Endothelial cell of umbilical vein (primary cell): ENCODE measurements around the gene BNIPL. TPM values are rescaled to one million over a fixed set of nuclear protein-coding genes. Genes with fewer than 3 reads are reported as not detected.

Experiments used
- BruUV-seq: library from RNA; stranded (reverse); fragments of 400-500 nt; replicated peaks from 2 replicates; lab custom pipeline; 2021; lab: Mats Ljungman, UMichigan
- CTCF ChIA-PET: fragments of 300-600, 350-600 bp; sonication (Branson Sonifier 250); formaldehyde crosslinking; loops from one replicate; lab custom pipeline; 2021; ENCODE audit warnings: antibody characterized with exemption, inconsistent platforms; lab: Charles Lee
- POLR2A ChIA-PET: fragments of 300-600, 350-600 bp; sonication (Branson Sonifier 250); formaldehyde crosslinking; loops from one replicate; lab custom pipeline; 2021; ENCODE audit warnings: antibody characterized with exemption, inconsistent platforms; lab: Charles Lee
- DNase-seq: peaks from one replicate; pipeline ENCODE4 v3.0.0-alpha.2; 2011; ENCODE audit warnings: low read depth, low spot score
- FAIRE-seq: peaks from 2 replicates; lab custom pipeline; 2011; peaks lifted over from hg19 to GRCh38; lab: Jason Lieb, UNC
- H2AFZ ChIP-seq: 2 replicates; pipeline ENCODE4 v1.6.0; 2012; ENCODE audit warnings: low read depth, low read length, control low read depth, inconsistent platforms
- H3K27ac ChIP-seq: 2 replicates; pipeline ENCODE4 v1.5.1; 2011; ENCODE audit warnings: low read depth, mild to moderate bottlenecking, control low read depth, low read length, moderate library complexity; ENCODE audit not compliant: insufficient read depth
- H3K27me3 ChIP-seq, 2 experiments: 2 replicates each; pipeline versions ENCODE4 v1.6.0 to v1.6.1; 2011; ENCODE audit warnings: low read length in 2 of 2, mixed read lengths in 1 of 2; ENCODE audit not compliant: control insufficient read depth in 2 of 2, insufficient read depth in 2 of 2
- H3K36me3 ChIP-seq, 2 experiments: 2 replicates in 1 of 2; 3 replicates in 1 of 2; pipeline ENCODE4 v1.5.1; 2011; ENCODE audit warnings: low read length in 2 of 2, mild to moderate bottlenecking in 1 of 2, moderate library complexity in 1 of 2; ENCODE audit not compliant: control insufficient read depth in 2 of 2, insufficient read depth in 2 of 2; ENCODE audit errors: extremely low read depth in 1 of 2
- H3K4me1 ChIP-seq: 3 replicates; pipeline ENCODE4 v1.5.1; 2011; ENCODE audit warnings: mild to moderate bottlenecking, low read length; ENCODE audit not compliant: control insufficient read depth, insufficient read depth; ENCODE audit errors: extremely low read depth
- H3K4me2 ChIP-seq: 2 replicates; pipeline ENCODE4 v1.6.1; 2011; ENCODE audit warnings: low read length, control low read depth, mixed read lengths; ENCODE audit not compliant: insufficient read depth
- H3K4me3 ChIP-seq, 3 experiments: fragments of 200-600 bp in 1 of 3; sonication (generic), shearing (Covaris generic) in 1 of 3; replicated peaks in 1 of 3; 2 replicates each; pipeline ENCODE4 v1.5.1; 2011 to 2016; ENCODE audit warnings: control low read depth in 3 of 3, low read length in 3 of 3, mild to moderate bottlenecking in 2 of 3, inconsistent platforms in 1 of 3, low read depth in 1 of 3, moderate library complexity in 1 of 3; ENCODE audit not compliant: insufficient read depth in 1 of 3
- H3K79me2 ChIP-seq: 2 replicates; pipeline ENCODE4 v1.6.0; 2012; ENCODE audit warnings: low read length, inconsistent platforms; ENCODE audit not compliant: control insufficient read depth, insufficient read depth
- H3K9ac ChIP-seq: replicated peaks from 2 replicates; pipeline ENCODE3; 2011; ENCODE audit warnings: low read length, control low read depth; ENCODE audit not compliant: insufficient read depth; ENCODE audit errors: extremely low read depth
- H3K9me1 ChIP-seq: replicated peaks from 3 replicates; pipeline ENCODE4 v1.6.0; 2011; ENCODE audit warnings: mild to moderate bottlenecking, low read length; ENCODE audit not compliant: control insufficient read depth, insufficient read depth; ENCODE audit errors: extremely low read depth
- H3K9me3 ChIP-seq: replicated peaks from 2 replicates; pipeline ENCODE4 v1.5.1; 2012; ENCODE audit warnings: low read length, inconsistent platforms; ENCODE audit not compliant: control insufficient read depth, insufficient read depth
- H4K20me1 ChIP-seq: replicated peaks from 2 replicates; pipeline ENCODE3; 2011; ENCODE audit warnings: mild to moderate bottlenecking, low read length; ENCODE audit not compliant: control insufficient read depth, insufficient read depth; ENCODE audit errors: extremely low read depth
- CTCF ChIP-seq, 2 donors: IDR thresholded peaks; 1 replicate in 1 of 2; 2 replicates in 1 of 2; pipeline ENCODE4 v1.5.1; 2011; ENCODE audit warnings: low read length in 2 of 2, mild to moderate bottlenecking in 2 of 2, moderate library complexity in 2 of 2, control low read depth in 1 of 2, inconsistent platforms in 1 of 2, low read depth in 1 of 2; ENCODE audit not compliant: insufficient read depth in 1 of 2; ENCODE audit errors: extremely low read depth in 1 of 2
- EZH2 ChIP-seq: IDR thresholded peaks from 2 replicates; pipeline ENCODE4 v1.6.1; 2012; ENCODE audit warnings: borderline replicate concordance, low read depth, mild to moderate bottlenecking, moderate library complexity, low read length, inconsistent platforms; ENCODE audit not compliant: severe bottlenecking
- FOS ChIP-seq: IDR thresholded peaks from 2 replicates; pipeline ENCODE4 v1.6.1; 2011; ENCODE audit warnings: mild to moderate bottlenecking, low read length, moderate library complexity, borderline replicate concordance; ENCODE audit not compliant: insufficient read depth
- GATA2 ChIP-seq: IDR thresholded peaks from 2 replicates; pipeline ENCODE4 v1.7.0; 2011; ENCODE audit warnings: low read depth, mild to moderate bottlenecking, moderate library complexity, mixed read lengths, low read length; ENCODE audit not compliant: insufficient read length, insufficient read depth
- JUN ChIP-seq: IDR thresholded peaks from 2 replicates; pipeline ENCODE4 v1.6.1; 2011; ENCODE audit warnings: borderline replicate concordance, low read depth; ENCODE audit not compliant: insufficient read length, insufficient read depth
- MAX ChIP-seq: IDR thresholded peaks from 2 replicates; pipeline ENCODE4 v1.6.1; 2011; ENCODE audit not compliant: insufficient read depth, insufficient read length
- MYC ChIP-seq: IDR thresholded peaks from one replicate; pipeline ENCODE4 v1.6.1; 2011; ENCODE audit warnings: mild to moderate bottlenecking, low read depth, low read length
- POLR2A ChIP-seq: IDR thresholded peaks from 2 replicates; pipeline ENCODE4 v1.6.1; 2012; ENCODE audit warnings: low read depth, mild to moderate bottlenecking, control low read depth, low read length
- POLR2AphosphoS5 ChIP-seq: IDR thresholded peaks from 2 replicates; pipeline ENCODE4 v1.6.1; 2012; ENCODE audit warnings: low read depth, mild to moderate bottlenecking, control low read depth, low read length, moderate library complexity; ENCODE audit not compliant: insufficient read depth
- dilution Hi-C: fragments of 300-500 bp; cut with MboI; formaldehyde crosslinking; loops from one replicate; pipeline ENCODE4 v1.15.0; 2019; ENCODE audit warnings: low sequenced_read_pairs; ENCODE audit not compliant: extremely low pct_ligation_motif_present
- intact Hi-C: fragments of 100-400 bp; cut with micrococcal nuclease; formaldehyde crosslinking; loops from one replicate; pipeline ENCODE4 v1.10.0; 2022
- polyA plus RNA-seq, 4 experiments: library from polyadenylated mRNA; depleted of rRNA in 3 of 4; stranded (reverse) in 3 of 4; unstranded in 1 of 4; fragments of >200 nt; gene quantifications; 2 replicates each; pipeline versions ENCODE4 v1.2.1 to v1.2.3, GENCODE V29; 2011 to 2012; ENCODE audit warnings: missing spikeins in 1 of 4
- total RNA-seq: library from RNA; stranded (reverse); gene quantifications from 2 replicates; pipeline ENCODE4 v1.2.3, GENCODE V29; 2021

Gene BNIPL
- total and polyA plus RNA-seq, 2 donors (not counting 3 experiments of a cell fraction or from before 2014, with no cell fraction given): 0.26 to 0.42 TPM

- H3K9me3 ChIP-seq: no peaks in the 10 kb centered on the region
- no peak overlapping the region for H3K9ac ChIP-seq
- TF ChIP-seq EZH2: no peak
- no peak for TF ChIP-seq GATA2
- no peak for TF ChIP-seq POLR2AphosphoS5
- TF ChIP-seq MAX: no peak
- TF ChIP-seq JUN: no peak
- no peak for TF ChIP-seq CTCF (IDR thresholded peaks at IDR 0.05; ENCODE audit: extremely low read depth in 1 of 2, insufficient read depth in 1 of 2, low read depth in 1 of 2, low read length in 2 of 2)
- no peak for TF ChIP-seq POLR2A
- TF ChIP-seq MYC: no peak
- TF ChIP-seq FOS: no peak
- CTCF ChIA-PET: interaction anchor here (0.9 to 3.0 kb wide), 5 partner anchors 12 to 135 kb away, joined by 3 to 39 read pairs (median 7); partner anchors contain the start of genes CDC42SE1 and MLLT11
- FAIRE-seq (no peak), DNase-seq (no peak)
- H3K36me3 ChIP-seq: peaks cover 0 to 4% of the 10 kb centered on the region in 2 experiments
- no peak overlapping the region for H2AFZ ChIP-seq
- no peaks in the 10 kb centered on the region for H4K20me1 ChIP-seq
- H3K4me3 ChIP-seq: no peak overlapping the region
- no peaks in the 10 kb centered on the region for H3K4me1 ChIP-seq
- peaks cover 10% of the 10 kb centered on the region for H3K79me2 ChIP-seq
- no peaks in the 10 kb centered on the region for H3K9me1 ChIP-seq
- intact Hi-C loops: no loop called here
- H3K27me3 ChIP-seq: no peaks in the 10 kb centered on the region
- no TSS peak for BruUV-seq
- POLR2A ChIA-PET: interaction anchor here (0.6 to 1.8 kb wide), 2 partner anchors 12 to 23 kb away, joined by 5 read pairs; partner anchors contain the start of gene MLLT11
- dilution Hi-C loops: no loop called here
- H3K4me2 ChIP-seq: no peak overlapping the region
- no peak overlapping the region for H3K27ac ChIP-seq
These were observed 35.8 kb downstream of the BNIPL start for GRCh38 chr1:151072224-151072623.
